ENCODE results near the gene MIPOL1.
"Not testable (repeated sequence)": the region's sequence is repeated elsewhere in the genome, so short reads cannot be mapped to it uniquely, and the experiment has no call there.

Gene MIPOL1

DNA sequence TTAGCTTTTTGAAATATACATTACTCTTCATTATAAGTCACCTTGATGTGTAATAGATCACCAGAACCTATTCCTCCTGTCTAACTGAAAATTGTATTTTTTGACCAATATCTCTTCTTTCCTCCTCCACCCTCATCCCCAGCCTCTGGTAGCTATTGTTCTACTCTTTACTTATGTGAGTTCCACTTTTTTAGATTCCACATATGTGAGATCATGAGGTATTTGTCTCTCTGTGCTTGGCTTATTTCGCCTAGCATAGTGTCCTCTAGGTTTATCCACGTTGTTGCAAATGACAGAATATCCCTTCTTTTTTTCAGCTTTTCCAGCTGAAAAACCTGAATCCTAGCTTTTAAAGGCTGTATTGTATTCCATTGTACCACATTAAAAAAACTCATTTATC is 82.1 kb downstream of the MIPOL1 start:
- no peak for DNase-seq (ENCODE audit: low read depth)
- H3K4me3 ChIP-seq (ENCODE audit: control insufficient read depth, low read depth, low read length) = no peak overlapping the region
- TF ChIP-seq, protein P1, sequence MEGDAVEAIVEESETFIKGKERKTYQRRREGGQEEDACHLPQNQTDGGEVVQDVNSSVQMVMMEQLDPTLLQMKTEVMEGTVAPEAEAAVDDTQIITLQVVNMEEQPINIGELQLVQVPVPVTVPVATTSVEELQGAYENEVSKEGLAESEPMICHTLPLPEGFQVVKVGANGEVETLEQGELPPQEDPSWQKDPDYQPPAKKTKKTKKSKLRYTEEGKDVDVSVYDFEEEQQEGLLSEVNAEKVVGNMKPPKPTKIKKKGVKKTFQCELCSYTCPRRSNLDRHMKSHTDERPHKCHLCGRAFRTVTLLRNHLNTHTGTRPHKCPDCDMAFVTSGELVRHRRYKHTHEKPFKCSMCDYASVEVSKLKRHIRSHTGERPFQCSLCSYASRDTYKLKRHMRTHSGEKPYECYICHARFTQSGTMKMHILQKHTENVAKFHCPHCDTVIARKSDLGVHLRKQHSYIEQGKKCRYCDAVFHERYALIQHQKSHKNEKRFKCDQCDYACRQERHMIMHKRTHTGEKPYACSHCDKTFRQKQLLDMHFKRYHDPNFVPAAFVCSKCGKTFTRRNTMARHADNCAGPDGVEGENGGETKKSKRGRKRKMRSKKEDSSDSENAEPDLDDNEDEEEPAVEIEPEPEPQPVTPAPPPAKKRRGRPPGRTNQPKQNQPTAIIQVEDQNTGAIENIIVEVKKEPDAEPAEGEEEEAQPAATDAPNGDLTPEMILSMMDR (conservative IDR thresholded peaks at IDR 0.05; ENCODE audit: control insufficient read depth, insufficient read depth, low read depth, low read length) = no peak

DNA sequence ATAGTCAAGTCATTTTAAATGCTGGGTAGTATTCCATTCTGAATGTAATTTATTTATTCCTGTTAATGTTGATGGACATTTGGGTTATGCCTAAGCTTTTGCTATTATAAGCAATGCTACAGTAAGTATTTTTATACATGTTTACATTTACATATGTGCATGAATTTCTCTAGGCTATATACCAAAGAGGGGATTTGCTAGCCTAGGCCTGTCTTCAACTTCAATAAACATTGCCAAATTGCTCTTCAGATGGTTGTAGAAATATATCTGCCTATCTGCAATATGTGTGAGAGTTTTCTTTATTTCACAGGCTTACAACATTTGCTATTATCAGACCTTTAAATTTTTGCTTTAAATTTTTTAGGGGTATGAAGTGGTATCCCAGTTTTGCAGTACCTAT is 87.0 kb downstream of the MIPOL1 start:
- DNase-seq (ENCODE audit: low read depth) = no peak
- no peak overlapping the region for H3K4me3 ChIP-seq (ENCODE audit: control insufficient read depth, low read depth, low read length)
- TF ChIP-seq, protein P1 (conservative IDR thresholded peaks at IDR 0.05; ENCODE audit: control insufficient read depth, insufficient read depth, low read depth, low read length) = no peak

DNA sequence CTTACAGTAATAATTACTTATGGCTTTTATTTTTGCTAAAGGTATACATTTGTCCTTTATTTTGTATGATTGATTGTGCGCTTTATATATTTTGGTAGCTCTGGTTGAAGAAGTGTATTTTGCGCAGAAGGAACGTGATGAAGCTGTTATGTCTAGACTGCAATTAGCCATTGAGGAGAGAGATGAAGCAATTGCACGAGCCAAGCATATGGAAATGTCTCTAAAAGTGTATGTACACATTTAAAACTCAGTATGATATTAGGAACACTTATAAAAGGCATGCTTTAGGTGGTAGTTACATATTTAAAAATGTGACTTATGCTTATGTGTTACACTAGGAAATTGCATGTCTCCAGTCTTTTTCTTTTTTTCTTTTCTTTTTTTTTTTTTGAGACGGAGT is 87.5 kb downstream of the MIPOL1 start:
- TF ChIP-seq, protein P1 (conservative IDR thresholded peaks at IDR 0.05; ENCODE audit: control insufficient read depth, insufficient read depth, low read depth, low read length) = no peak
- DNase-seq (ENCODE audit: low read depth) = no peak
- H3K4me3 ChIP-seq (ENCODE audit: control insufficient read depth, low read depth, low read length) = no peak overlapping the region

DNA sequence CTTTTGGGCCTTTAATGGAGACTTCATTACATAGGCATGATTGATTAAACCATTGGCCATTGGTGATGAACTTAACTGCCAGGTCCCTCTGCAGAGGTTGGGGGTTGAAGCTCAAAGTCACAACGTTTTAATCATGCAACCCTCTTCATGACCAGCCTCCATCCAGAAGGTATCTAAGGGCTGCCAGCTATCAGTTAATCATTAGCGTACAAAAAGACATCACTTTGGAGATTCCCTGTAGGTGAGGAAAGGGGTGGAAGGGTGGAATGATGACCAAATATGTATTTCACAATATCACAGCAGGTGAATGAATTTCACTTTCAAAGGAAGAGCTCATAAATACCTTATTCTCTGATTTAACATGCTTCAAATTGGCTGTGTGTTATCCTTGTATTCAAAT is 92.0 kb downstream of the MIPOL1 start:
- DNase-seq (ENCODE audit: low read depth) = no peak
- H3K4me3 ChIP-seq (ENCODE audit: control insufficient read depth, low read depth, low read length) = no peak overlapping the region
- TF ChIP-seq, protein P1 (conservative IDR thresholded peaks at IDR 0.05; ENCODE audit: control insufficient read depth, insufficient read depth, low read depth, low read length) = no peak

DNA sequence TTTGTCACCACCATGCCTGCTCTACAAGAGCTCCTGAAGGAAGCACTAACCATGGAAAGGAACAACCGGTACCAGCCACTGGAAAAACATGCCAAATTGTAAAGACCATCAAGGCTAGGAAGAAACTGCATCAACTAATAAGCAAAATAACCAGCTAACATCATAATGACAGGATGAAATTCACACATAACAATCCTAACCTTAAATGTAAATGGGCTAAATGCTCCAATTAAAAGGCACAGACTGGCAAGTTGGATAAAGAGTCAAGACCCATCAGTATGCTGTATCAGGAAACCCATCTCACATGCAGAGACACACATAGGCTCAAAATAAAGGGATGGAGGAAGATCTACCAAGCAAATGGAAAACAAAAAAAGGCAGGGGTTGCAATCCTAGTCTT is 97.5 kb downstream of the MIPOL1 start:
- DNase-seq (ENCODE audit: low read depth); H3K4me3 ChIP-seq (ENCODE audit: control insufficient read depth, low read depth, low read length): not testable (repeated sequence)

DNA sequence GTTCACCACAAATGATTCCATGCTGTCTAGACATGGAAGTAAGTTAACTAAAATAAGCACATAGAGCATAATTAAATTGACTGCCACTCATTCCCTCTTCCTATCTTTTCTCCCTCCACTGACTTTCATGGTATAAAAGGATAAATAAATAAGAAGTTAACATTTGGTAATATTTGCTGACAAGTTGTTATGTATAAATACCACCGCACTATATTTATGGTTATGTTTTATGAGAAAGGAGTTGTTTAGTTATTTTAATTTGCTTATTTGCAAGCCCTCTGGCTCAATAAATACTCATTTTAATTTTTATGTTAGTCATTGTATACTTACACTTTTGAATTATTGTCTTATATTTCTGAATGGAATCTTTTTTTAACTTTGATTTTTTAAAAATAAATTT is 113.5 kb downstream of the MIPOL1 start:
- TF ChIP-seq, protein P1 (conservative IDR thresholded peaks at IDR 0.05; ENCODE audit: control insufficient read depth, insufficient read depth, low read depth, low read length) = no peak
- DNase-seq (ENCODE audit: low read depth) = no peak
- H3K4me3 ChIP-seq (ENCODE audit: control insufficient read depth, low read depth, low read length) = no peak overlapping the region

DNA sequence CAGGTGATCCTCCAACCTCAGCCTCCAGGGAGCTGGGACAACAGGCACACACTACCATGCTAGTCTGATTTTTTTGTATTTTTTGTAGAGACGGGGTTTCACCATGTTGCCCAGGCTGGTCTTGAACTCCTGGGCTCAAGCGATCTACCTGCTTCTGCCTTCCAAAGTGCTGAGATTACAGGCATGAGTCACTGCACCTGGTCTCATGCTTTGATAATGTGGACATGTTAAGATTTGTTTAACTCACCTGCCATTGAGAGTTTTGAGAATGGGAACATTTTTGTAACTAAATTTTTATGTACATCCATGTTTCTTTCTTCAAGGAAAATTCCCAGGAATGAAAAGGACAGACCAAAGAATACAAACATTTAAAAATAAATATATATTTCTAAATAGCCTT is 121.2 kb downstream of the MIPOL1 start:
- DNase-seq (ENCODE audit: low read depth) = no peak
- H3K4me3 ChIP-seq (ENCODE audit: control insufficient read depth, low read depth, low read length) = no peak overlapping the region
- TF ChIP-seq, protein P1 (conservative IDR thresholded peaks at IDR 0.05; ENCODE audit: control insufficient read depth, insufficient read depth, low read depth, low read length) = no peak

Data from fibroblast of mammary gland (primary cell).